Progenitor cell of endocrine pancreas (in vitro differentiated cells): ENCODE results near the gene SLC30A1. TPM values are rescaled to one million over a fixed set of nuclear protein-coding genes. Genes with fewer than 3 reads are reported as not detected.

Experiments used
- DNase-seq: peaks from one replicate; pipeline ENCODE4 v3.0.0; 2021; ENCODE audit warnings: low spot score; ENCODE audit not compliant: unreplicated experiment
- H3K27ac Mint-ChIP-seq: 2 replicates; pipeline ENCODE4 v1.8.0; 2021; ENCODE audit warnings: mild to moderate bottlenecking, moderate library complexity, mixed read lengths
- H3K27me3 Mint-ChIP-seq: 2 replicates; pipeline ENCODE4 v1.8.0; 2021; ENCODE audit warnings: mixed read lengths
- H3K36me3 Mint-ChIP-seq: 2 replicates; pipeline ENCODE4 v1.8.0; 2022; ENCODE audit warnings: mixed read lengths; ENCODE audit not compliant: insufficient read depth
- H3K4me1 Mint-ChIP-seq: 2 replicates; pipeline ENCODE4 v1.8.0; 2021; ENCODE audit warnings: low read depth, mixed read lengths
- H3K4me3 Mint-ChIP-seq: 2 replicates; pipeline ENCODE4 v1.8.0; 2021; ENCODE audit warnings: low read depth, mild to moderate bottlenecking, moderate library complexity, mixed read lengths
- H3K9me3 Mint-ChIP-seq: 2 replicates; pipeline ENCODE4 v1.8.0; 2021; ENCODE audit warnings: low read depth, mixed read lengths
- total RNA-seq: library from RNA; stranded (reverse); gene quantifications from 2 replicates; pipeline ENCODE4 v1.2.1, GENCODE V29; 2021
- TF ChIP-seq, protein P1 (sequence below): fragments of 200-600 bp; sonication (generic); IDR thresholded peaks from one replicate; pipeline ENCODE4 v1.5.0; 2021; ENCODE audit warnings: antibody characterized with exemption, mild to moderate bottlenecking; ENCODE audit not compliant: unreplicated experiment

The SLC30A1 gene
- total RNA-seq, 1 donor from 2014 or later = 9.3 TPM

DNA sequence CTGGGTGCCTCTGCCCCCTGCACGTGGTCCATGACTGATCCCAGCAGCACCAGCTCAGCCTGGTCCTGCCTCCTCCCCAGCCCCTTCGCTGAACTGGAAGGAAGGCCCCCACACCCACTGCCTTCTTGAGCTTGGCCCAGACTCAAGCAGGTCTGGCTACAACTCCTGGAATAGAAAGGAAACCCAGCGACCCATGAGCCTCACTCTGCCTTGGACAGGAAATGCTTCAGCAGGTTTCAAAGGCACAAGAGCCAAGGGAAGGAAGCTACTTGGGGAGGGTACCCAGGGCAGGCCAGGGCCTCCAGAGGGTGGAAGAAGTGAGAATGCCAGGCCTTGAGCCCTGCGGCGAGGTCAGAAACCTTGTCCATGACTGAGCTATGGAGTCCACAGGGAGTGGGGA lies 51.1 kb downstream of the SLC30A1 start:
- no peak overlapping the region for H3K4me3 Mint-ChIP-seq
- H3K9me3 Mint-ChIP-seq = no peaks in the 10 kb centered on the region
- TF ChIP-seq, protein P1, sequence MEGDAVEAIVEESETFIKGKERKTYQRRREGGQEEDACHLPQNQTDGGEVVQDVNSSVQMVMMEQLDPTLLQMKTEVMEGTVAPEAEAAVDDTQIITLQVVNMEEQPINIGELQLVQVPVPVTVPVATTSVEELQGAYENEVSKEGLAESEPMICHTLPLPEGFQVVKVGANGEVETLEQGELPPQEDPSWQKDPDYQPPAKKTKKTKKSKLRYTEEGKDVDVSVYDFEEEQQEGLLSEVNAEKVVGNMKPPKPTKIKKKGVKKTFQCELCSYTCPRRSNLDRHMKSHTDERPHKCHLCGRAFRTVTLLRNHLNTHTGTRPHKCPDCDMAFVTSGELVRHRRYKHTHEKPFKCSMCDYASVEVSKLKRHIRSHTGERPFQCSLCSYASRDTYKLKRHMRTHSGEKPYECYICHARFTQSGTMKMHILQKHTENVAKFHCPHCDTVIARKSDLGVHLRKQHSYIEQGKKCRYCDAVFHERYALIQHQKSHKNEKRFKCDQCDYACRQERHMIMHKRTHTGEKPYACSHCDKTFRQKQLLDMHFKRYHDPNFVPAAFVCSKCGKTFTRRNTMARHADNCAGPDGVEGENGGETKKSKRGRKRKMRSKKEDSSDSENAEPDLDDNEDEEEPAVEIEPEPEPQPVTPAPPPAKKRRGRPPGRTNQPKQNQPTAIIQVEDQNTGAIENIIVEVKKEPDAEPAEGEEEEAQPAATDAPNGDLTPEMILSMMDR = no peak
- H3K4me1 Mint-ChIP-seq = peaks cover 4% of the 10 kb centered on the region
- DNase-seq = no peak
- no peak overlapping the region for H3K27ac Mint-ChIP-seq
- no peaks in the 10 kb centered on the region for H3K36me3 Mint-ChIP-seq
- peaks cover 21% of the 10 kb centered on the region for H3K27me3 Mint-ChIP-seq

DNA sequence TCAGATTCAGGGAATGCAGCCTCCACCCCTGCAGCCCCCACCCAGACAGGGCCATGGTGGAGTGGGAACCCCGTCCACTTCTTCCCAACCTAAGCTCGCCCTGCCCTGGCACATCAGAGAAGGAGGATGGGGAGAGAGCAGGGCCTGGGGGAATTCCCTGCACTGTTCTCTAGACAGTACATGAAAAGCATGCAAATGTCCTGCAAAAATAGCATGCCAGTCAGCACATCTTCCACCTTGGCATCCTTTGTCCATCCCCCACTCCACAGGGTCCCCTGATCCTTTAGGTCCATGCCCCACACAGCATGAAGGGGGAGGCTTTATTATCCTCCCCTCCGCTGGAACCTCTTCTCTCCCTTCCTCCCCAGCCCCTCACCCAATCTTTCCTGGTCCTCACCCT lies 52.0 kb downstream of the SLC30A1 start:
- H3K4me1 Mint-ChIP-seq = peaks cover 4% of the 10 kb centered on the region
- peaks cover 21% of the 10 kb centered on the region for H3K27me3 Mint-ChIP-seq
- no peak overlapping the region for H3K4me3 Mint-ChIP-seq
- TF ChIP-seq, protein P1 = no peak
- H3K27ac Mint-ChIP-seq = no peak overlapping the region
- no peaks in the 10 kb centered on the region for H3K9me3 Mint-ChIP-seq
- H3K36me3 Mint-ChIP-seq = no peaks in the 10 kb centered on the region
- DNase-seq = no peak

DNA sequence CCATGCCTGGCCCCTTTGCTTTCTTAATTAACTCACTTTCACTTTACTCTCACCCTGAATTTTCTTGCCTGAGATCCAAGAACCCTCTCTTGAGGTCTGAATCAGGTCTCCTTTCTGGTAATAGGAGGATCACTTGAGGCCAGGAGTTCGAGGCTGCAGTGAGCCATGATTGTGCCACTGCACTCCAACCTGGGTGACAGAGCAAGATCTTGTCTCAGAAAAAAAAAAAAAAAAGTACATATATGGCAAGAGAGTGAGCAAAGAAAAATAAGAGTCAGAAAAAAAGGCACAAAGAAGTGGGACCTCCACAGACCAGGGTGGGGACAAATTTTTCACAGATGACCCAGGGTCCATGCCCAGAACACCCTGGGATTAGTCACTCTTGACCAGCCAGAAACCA lies 52.9 kb downstream of the SLC30A1 start:
- Mint-ChIP-seq H3K4me3 (no peak overlapping the region), H3K27ac (no peak overlapping the region), H3K27me3 (peaks cover 19% of the 10 kb centered on the region), H3K36me3 (no peaks in the 10 kb centered on the region), H3K4me1 (peaks cover 4% of the 10 kb centered on the region), H3K9me3 (no peaks in the 10 kb centered on the region)
- no peak for DNase-seq
- TF ChIP-seq, protein P1 = no peak

DNA sequence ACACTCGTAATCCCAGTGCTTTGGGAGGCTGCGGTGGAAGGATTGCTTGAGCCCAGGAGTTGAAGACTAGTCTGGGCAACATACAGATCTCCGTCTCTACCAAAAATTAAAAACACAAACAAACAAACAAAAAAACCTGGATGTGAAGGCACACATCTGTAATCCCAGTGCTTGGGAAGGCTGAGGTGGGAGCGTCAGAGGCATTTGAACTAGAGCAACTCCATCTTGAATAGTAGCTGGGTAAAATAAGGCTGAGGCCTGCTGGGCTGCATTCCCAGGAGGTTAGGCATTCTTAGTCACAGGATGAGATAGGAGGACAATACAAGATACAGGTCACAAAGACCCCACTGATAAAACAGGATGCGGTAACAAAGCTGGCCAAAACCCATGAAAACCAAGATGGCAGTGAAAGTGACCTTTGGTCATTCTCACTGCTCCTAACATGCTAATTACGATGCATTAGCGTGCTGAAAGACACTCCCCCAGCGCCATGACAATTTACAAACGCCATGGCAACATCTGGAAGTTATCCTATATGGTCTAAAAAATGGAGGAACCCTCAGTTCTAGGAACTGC lies 53.8 kb downstream of the SLC30A1 start:
- no peaks in the 10 kb centered on the region for H3K36me3 Mint-ChIP-seq
- DNase-seq = no peak
- H3K4me3 Mint-ChIP-seq = no peak overlapping the region
- no peak overlapping the region for H3K27ac Mint-ChIP-seq
- TF ChIP-seq, protein P1 = no peak
- H3K9me3 Mint-ChIP-seq = no peaks in the 10 kb centered on the region
- peaks cover 19% of the 10 kb centered on the region for H3K27me3 Mint-ChIP-seq
- H3K4me1 Mint-ChIP-seq = peaks cover 4% of the 10 kb centered on the region

DNA sequence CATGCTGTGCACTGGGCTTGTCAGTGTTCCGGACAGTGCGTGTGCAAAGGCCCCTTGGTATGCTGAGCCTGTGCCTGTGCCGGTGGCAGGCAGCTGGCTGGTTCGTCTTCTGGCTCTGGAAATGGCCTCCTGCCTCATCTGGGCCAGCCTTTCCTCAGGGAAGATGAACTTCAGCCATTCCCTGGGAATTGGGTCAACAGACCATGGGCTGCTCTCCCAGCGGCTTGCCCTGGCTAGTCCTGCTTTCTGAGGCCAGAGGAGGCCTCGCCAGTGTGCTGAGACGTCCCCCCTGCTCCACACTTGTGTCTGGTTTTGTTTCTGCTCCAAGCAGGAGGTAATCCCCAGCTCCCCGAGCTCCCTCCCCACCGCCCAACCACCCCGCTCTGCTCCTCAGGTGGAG lies 54.4 kb downstream of the SLC30A1 start:
- Mint-ChIP-seq H3K27me3 (peaks cover 19% of the 10 kb centered on the region), H3K36me3 (no peaks in the 10 kb centered on the region), H3K27ac (no peak overlapping the region), H3K4me3 (no peak overlapping the region), H3K4me1 (peaks cover 7% of the 10 kb centered on the region), H3K9me3 (no peaks in the 10 kb centered on the region)
- TF ChIP-seq, protein P1 = no peak
- no peak for DNase-seq
